SK-N-SH (cell line): ENCODE measurements around the gene TMEM184B. TPM values are rescaled to one million over a fixed set of nuclear protein-coding genes. Genes with fewer than 3 reads are reported as not detected.
A peak's percentile ranks its signal among the peaks of the same experiment; 100 is the strongest.

ENCODE experiments used
- CTCF ChIA-PET: fragments of 300-600, 350-600 bp; formaldehyde crosslinking; extraction: SDS; loops from one replicate; lab custom pipeline; 2021; lab: Yijun Ruan, JAX
- POLR2A ChIA-PET: fragments of 350-600 bp; sonication (Branson Sonifier 250); formaldehyde crosslinking; extraction: SDS; loops from one replicate; lab custom pipeline; 2020; ENCODE audit warnings: antibody characterized with exemption, inconsistent platforms; lab: Yijun Ruan, JAX
- DNase-seq: peaks from one replicate; pipeline ENCODE4 v3.0.0; 2012
- H2AFZ ChIP-seq: fragments of 200-600 bp; sonication (generic); 2 replicates; pipeline ENCODE4 v1.8.1; 2016; ENCODE audit warnings: antibody characterized with exemption, mild to moderate bottlenecking, low read depth
- H3F3A ChIP-seq: fragments of 200-600 bp; sonication (generic); replicated peaks from 2 replicates; pipeline ENCODE3; 2016; ENCODE audit warnings: antibody characterized with exemption, mild to moderate bottlenecking; ENCODE audit not compliant: insufficient read depth
- H3K27ac ChIP-seq, 2 experiments: fragments of 200-500 bp in 1 of 2; fragments of 200-600 bp in 1 of 2; sonication (Bioruptor generic) in 1 of 2; sonication (generic), shearing (Covaris generic) in 1 of 2; 2 replicates each; pipeline versions ENCODE4 v1.5.1 to v1.6.1; 2014 to 2016; ENCODE audit warnings: low read depth in 2 of 2, inconsistent platforms in 1 of 2, low read length in 1 of 2, mild to moderate bottlenecking in 1 of 2, mixed read lengths in 1 of 2
- H3K27me3 ChIP-seq: fragments of 200-600 bp; sonication (generic), shearing (Covaris generic); 2 replicates; pipeline ENCODE4 v1.6.1; 2016; ENCODE audit warnings: mixed run types; ENCODE audit not compliant: insufficient read depth
- H3K36me3 ChIP-seq, 2 experiments: fragments of 200-500 bp in 1 of 2; fragments of 200-600 bp in 1 of 2; sonication (Bioruptor generic) in 1 of 2; sonication (generic) in 1 of 2; replicated peaks in 1 of 2; 2 replicates each; pipeline versions ENCODE3 to v1.5.1; 2014 to 2016; ENCODE audit warnings: low read length in 1 of 2, mild to moderate bottlenecking in 1 of 2; ENCODE audit not compliant: insufficient read depth in 2 of 2, control insufficient read depth in 1 of 2
- H3K4me1 ChIP-seq, 2 experiments: fragments of 200-500 bp in 1 of 2; fragments of 200-600 bp in 1 of 2; sonication (Bioruptor generic) in 1 of 2; sonication (generic), shearing (Covaris generic) in 1 of 2; 2 replicates each; pipeline versions ENCODE4 v1.5.1 to v1.6.1; 2014 to 2016; ENCODE audit warnings: low read depth in 1 of 2, low read length in 1 of 2, mixed run types in 1 of 2; ENCODE audit not compliant: insufficient read depth in 2 of 2, control insufficient read depth in 1 of 2
- H3K4me2 ChIP-seq: fragments of 200-600 bp; sonication (generic), shearing (Covaris generic); 2 replicates; pipeline ENCODE4 v1.6.1; 2017; ENCODE audit warnings: mixed run types
- H3K4me3 ChIP-seq, 2 experiments: fragments of 200-500 bp in 1 of 2; fragments of 200-600 bp in 1 of 2; sonication (Bioruptor generic) in 1 of 2; sonication (generic), shearing (Covaris generic) in 1 of 2; 2 replicates each; pipeline versions ENCODE4 v1.5.1 to v1.8.1; 2014 to 2016; ENCODE audit warnings: low read depth in 2 of 2, inconsistent platforms in 1 of 2, low read length in 1 of 2, mild to moderate bottlenecking in 1 of 2, mixed read lengths in 1 of 2, moderate library complexity in 1 of 2
- H3K79me2 ChIP-seq: fragments of 200-600 bp; sonication (generic); 2 replicates; pipeline ENCODE4 v1.8.1; 2017; ENCODE audit warnings: mild to moderate bottlenecking; ENCODE audit not compliant: insufficient read depth
- H3K9ac ChIP-seq: fragments of 200-600 bp; sonication (generic); 2 replicates; pipeline ENCODE4 v1.6.1; 2017; ENCODE audit warnings: mixed run types
- H3K9me2 ChIP-seq: fragments of 200-600 bp; sonication (generic); 2 replicates; pipeline ENCODE4 v1.6.1; 2017; ENCODE audit warnings: mixed run types
- H3K9me3 ChIP-seq: fragments of 200-600 bp; sonication (generic); 2 replicates; pipeline ENCODE4 v1.6.1; 2017; ENCODE audit warnings: mixed run types, mild to moderate bottlenecking, moderate library complexity
- H4K20me1 ChIP-seq: fragments of 200-600 bp; sonication (generic); 2 replicates; pipeline ENCODE4 v1.6.1; 2017; ENCODE audit warnings: mild to moderate bottlenecking, mixed run types; ENCODE audit not compliant: insufficient read depth
- CHD2 ChIP-seq: fragments of 150-350 bp; IDR thresholded peaks from 2 replicates; pipeline ENCODE4 v1.6.1; 2018; ENCODE audit warnings: low read length; ENCODE audit not compliant: partially characterized antibody
- EZH2phosphoT487 ChIP-seq: fragments of 200-600 bp; sonication (generic); IDR thresholded peaks from 2 replicates; pipeline ENCODE4 v1.6.1; 2017; ENCODE audit warnings: low read depth, mixed run types, mild to moderate bottlenecking, antibody characterized with exemption, moderate library complexity, borderline replicate concordance
- FOXM1 ChIP-seq: IDR thresholded peaks from 2 replicates; pipeline ENCODE4 v1.4.0; 2012; ENCODE audit warnings: low read depth, mild to moderate bottlenecking
- GABPA ChIP-seq: IDR thresholded peaks from 2 replicates; pipeline ENCODE4 v1.4.0; 2012; ENCODE audit warnings: low read depth, mild to moderate bottlenecking
- JUND ChIP-seq: IDR thresholded peaks from 2 replicates; pipeline ENCODE4 v1.4.0; 2012
- MEF2A ChIP-seq: IDR thresholded peaks from 2 replicates; pipeline ENCODE4 v1.4.0; 2012; ENCODE audit warnings: low read depth, borderline replicate concordance
- MXI1 ChIP-seq: IDR thresholded peaks from 2 replicates; pipeline ENCODE4 v1.6.1; 2012; ENCODE audit warnings: mild to moderate bottlenecking, low read depth, low read length, improper control_type of control experiment
- NFIC ChIP-seq: IDR thresholded peaks from 2 replicates; pipeline ENCODE4 v1.4.0; 2012; ENCODE audit warnings: borderline replicate concordance
- RCOR1 ChIP-seq: fragments of 150-350 bp; IDR thresholded peaks from 2 replicates; pipeline ENCODE4 v1.6.1; 2017; ENCODE audit warnings: antibody characterized with exemption, low read length
- REST ChIP-seq: IDR thresholded peaks from 2 replicates; pipeline ENCODE4 v1.6.1; 2012; ENCODE audit warnings: mild to moderate bottlenecking, low read depth, low read length, moderate library complexity
- RFX5 ChIP-seq: IDR thresholded peaks from 2 replicates; pipeline ENCODE4 v1.6.1; 2012; ENCODE audit warnings: mild to moderate bottlenecking, improper control_type of control experiment, low read length
- SIN3A ChIP-seq: IDR thresholded peaks from 2 replicates; pipeline ENCODE4 v1.6.1; 2012; ENCODE audit warnings: low read depth, mild to moderate bottlenecking, low read length, moderate library complexity, borderline replicate concordance
- TAF1 ChIP-seq: IDR thresholded peaks from 2 replicates; pipeline ENCODE4 v1.6.1; 2012; ENCODE audit warnings: low read depth, mild to moderate bottlenecking, low read length, moderate library complexity, borderline replicate concordance
- TCF12 ChIP-seq: IDR thresholded peaks from 2 replicates; pipeline ENCODE4 v1.4.0; 2012
- USF1 ChIP-seq: IDR thresholded peaks from 2 replicates; pipeline ENCODE4 v1.4.0; 2012; ENCODE audit warnings: low read depth, borderline replicate concordance
- USF2 ChIP-seq: fragments of 150-350 bp; IDR thresholded peaks from 2 replicates; pipeline ENCODE4 v1.6.1; 2017; ENCODE audit warnings: antibody characterized with exemption, low read length, low read depth, borderline replicate concordance
- YY1 ChIP-seq: IDR thresholded peaks from 2 replicates; pipeline ENCODE4 v1.4.0; 2012; ENCODE audit warnings: low read depth, mild to moderate bottlenecking
- ZBTB33 ChIP-seq: IDR thresholded peaks from 2 replicates; pipeline ENCODE4 v1.4.0; 2012; ENCODE audit warnings: low read depth, borderline replicate concordance
- WGBS: methylation state at CpG from one replicate; pipeline ENCODE4 v1.1.6; 2017; ENCODE audit warnings: low lambda C conversion rate; 5-methylcytosine and 5-hydroxymethylcytosine counted together
- polyA plus RNA-seq, 3 experiments: library from polyadenylated mRNA; depleted of rRNA; stranded (reverse); fragments of >200 nt; gene quantifications; 2 replicates each; pipeline ENCODE4 v1.2.3, GENCODE V29; 2012

Gene TMEM184B
- polyA plus RNA-seq, 1 of the 3 experiments (the other 2 are of a cell fraction): 25.3 TPM

- Histone ChIP-seq H3K4me1 (no peaks in the 10 kb centered on the region), H3K4me3 (no peak overlapping the region), H3K27me3 (no peaks in the 10 kb centered on the region), H2AFZ (no peak overlapping the region), H3F3A (no peaks in the 10 kb centered on the region), H3K9me2 (no peaks in the 10 kb centered on the region), H3K27ac (peak overlapping the region in 1 of 2 experiments; percentile 53; a peak in 1 of 4 replicates), H3K79me2 (0 out of 2 replicates have a peak, but pooled peaks cover 3% of the 10 kb centered on the region), H3K9ac (no peak overlapping the region), H3K36me3 (peaks cover 0 to 16% of the 10 kb centered on the region in 2 experiments), H3K9me3 (no peaks in the 10 kb centered on the region), H3K4me2 (no peak overlapping the region), H4K20me1 (no peaks in the 10 kb centered on the region)
- 76% methylated on average over 2 of the region's 3 CpGs for WGBS
- POLR2A ChIA-PET: no interaction called here
- CTCF ChIA-PET: interaction anchor here (0.8 kb wide), 1 partner anchor 8 kb away, joined by 4 read pairs; no protein-coding TSS in a partner anchor
- no peak for DNase-seq
- TF ChIP-seq YY1 (no peak), CHD2 (no peak), JUND (no peak), USF2 (no peak), GABPA (no peak), ZBTB33 (no peak), REST (no peak), MEF2A (no peak), USF1 (no peak), TCF12 (no peak), TAF1 (no peak), FOXM1 (no peak), NFIC (no peak), MXI1 (no peak), EZH2phosphoT487 (no peak), RCOR1 (no peak), RFX5 (no peak), SIN3A (no peak)
Observed at GRCh38 chr22:38228326-38228872, 44.4 kb downstream of the TMEM184B start.
